ENCODE data around the gene BMERB1.

The BMERB1 gene

DNA sequence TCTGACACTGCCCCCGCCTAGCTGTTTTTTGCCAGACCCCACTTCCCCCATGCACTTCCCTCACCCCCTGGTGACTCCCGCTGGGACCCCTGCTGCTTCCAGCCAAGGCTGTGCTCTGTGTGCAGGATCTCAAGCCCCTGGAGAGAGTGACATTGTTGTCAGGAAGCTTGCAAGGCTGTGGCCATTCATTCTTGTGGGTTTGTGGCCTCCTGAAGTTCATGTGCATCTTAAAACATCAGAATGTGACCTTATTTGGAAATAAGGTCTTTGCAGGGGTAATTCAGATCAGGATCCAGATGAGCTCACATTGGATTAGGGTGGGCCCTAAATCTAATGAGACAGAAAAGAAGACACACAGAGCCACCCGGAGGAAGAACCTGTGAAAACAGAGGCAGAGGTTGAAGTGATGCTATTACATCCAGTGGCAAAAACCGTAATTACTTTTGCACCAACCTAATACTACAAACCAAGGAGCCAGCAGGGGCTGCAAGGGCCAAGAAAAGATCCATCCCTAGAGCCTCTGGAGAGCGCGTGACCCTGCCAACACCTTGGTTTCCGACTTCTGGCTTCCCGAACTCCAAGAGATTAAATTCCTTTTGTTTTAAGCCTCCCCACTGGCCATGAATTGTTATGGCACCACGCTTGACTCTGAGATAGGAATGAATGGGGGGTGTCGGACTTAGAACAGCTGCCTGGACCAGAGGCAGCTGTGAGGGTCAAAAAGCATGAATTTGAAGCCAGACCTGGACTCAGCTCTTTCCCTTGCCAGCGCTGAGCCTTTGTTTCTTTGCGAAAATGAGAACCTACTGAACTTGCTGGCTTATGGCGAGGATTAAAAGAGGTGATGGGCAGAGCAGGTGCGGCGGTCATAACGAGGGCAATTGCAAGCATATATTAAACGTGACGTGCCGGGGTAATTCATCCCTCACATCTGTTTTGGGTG is 75.5 kb downstream of the BMERB1 start:
- no peak overlapping the region for H3K4me3 ChIP-seq (ENCODE audit: low read depth, low read length)
- TF ChIP-seq, protein P1, sequence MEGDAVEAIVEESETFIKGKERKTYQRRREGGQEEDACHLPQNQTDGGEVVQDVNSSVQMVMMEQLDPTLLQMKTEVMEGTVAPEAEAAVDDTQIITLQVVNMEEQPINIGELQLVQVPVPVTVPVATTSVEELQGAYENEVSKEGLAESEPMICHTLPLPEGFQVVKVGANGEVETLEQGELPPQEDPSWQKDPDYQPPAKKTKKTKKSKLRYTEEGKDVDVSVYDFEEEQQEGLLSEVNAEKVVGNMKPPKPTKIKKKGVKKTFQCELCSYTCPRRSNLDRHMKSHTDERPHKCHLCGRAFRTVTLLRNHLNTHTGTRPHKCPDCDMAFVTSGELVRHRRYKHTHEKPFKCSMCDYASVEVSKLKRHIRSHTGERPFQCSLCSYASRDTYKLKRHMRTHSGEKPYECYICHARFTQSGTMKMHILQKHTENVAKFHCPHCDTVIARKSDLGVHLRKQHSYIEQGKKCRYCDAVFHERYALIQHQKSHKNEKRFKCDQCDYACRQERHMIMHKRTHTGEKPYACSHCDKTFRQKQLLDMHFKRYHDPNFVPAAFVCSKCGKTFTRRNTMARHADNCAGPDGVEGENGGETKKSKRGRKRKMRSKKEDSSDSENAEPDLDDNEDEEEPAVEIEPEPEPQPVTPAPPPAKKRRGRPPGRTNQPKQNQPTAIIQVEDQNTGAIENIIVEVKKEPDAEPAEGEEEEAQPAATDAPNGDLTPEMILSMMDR (IDR thresholded peaks at IDR 0.05; ENCODE audit: low read depth, low read length) = no peak

DNA sequence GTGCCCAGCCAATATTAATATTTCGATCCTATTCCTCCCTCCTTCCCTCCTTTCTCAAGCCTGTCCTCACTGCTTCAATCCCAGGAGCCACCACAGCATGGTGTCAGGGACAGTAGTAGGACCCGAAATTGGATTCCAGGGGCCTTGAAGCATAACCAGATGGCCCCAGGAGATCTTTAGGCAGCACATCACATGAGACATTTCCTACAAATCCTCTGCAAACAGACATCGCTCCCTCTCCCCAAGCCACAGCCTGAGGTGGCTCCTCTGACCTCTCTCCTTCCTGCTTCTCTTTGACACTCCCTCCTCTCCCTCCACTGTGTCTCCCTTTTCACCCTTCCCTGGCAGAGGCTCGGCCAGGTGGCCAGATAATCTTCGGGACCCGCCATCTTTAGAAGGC is 76.6 kb downstream of the BMERB1 start:
- H3K4me3 ChIP-seq (ENCODE audit: low read depth, low read length) = no peak overlapping the region
- TF ChIP-seq, protein P1 (IDR thresholded peaks at IDR 0.05; ENCODE audit: low read depth, low read length) = no peak

DNA sequence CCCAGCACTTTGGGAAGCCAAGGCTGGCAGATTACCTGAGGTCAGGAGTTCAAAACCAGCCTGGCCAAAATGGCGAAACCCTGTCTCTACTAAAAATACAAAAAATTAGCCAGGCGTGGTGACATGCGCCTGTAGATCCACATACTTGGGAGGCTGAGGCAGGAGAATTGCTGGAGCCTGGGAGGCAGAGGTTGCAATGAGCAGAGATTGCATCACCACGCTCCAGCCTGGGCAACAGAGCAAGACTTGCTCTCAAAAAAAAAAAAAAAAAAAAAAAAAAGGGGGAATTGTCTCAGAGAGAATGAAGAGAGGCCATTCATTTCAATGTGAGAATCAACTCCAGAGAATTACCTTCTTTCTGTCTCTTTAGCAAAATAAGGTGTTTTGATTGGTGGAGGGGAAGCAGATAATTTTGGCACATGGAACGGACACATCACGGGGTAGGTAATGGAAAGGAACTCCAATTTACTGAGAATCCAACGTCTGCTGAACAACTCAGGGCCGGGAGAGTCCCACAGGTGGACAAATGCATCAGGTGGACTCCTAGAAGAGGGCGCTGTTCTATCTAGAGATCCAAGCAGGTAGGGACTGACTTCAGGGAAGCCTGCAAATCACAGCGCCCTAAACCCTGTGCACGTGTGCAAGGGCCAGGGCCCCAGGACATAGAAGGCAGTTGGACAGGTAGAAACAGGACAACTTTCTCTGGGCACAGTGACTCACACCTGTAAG is 77.5 kb downstream of the BMERB1 start:
- TF ChIP-seq, protein P1 (IDR thresholded peaks at IDR 0.05; ENCODE audit: low read depth, low read length) = no peak
- no peak overlapping the region for H3K4me3 ChIP-seq (ENCODE audit: low read depth, low read length)

DNA sequence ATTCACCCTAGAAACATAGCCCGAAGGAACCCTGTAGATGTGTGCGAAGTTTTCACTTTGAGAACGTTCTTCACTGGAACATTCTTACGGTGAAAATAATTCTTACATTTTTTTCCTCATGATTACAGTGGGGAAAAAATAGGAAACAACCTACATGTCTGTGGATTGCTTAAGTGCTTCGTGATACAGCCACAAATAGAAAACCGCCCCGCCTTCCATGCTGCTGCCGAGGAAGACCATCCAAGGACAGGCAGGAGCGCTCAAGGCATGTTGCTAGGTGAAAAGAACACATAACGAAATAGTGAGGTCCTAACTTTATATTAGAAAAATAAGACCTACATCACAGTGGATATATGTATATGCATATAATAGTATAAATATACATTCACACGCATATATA is 78.8 kb downstream of the BMERB1 start:
- TF ChIP-seq, protein P1 (IDR thresholded peaks at IDR 0.05; ENCODE audit: low read depth, low read length) = no peak
- no peak overlapping the region for H3K4me3 ChIP-seq (ENCODE audit: low read depth, low read length)

DNA sequence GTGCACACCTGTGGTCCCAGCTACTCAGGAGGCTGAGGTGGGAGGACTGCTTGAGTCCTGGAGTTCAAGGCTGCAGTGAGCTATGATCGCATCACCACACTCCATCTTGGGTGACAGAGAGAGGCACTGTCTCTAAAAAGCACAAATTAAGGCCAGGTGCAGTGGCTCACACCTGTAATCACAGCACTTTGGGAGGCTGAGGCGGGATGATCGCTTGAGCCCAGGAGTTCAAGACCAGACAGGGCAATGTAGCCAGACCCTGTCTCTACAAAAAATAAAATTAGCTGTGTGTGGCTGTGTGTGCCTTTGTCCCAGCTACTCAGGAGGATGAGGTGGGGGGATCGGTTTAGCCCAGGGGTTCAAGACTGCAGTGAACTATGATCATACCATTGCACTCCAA is 81.6 kb downstream of the BMERB1 start:
- H3K4me3 ChIP-seq (ENCODE audit: low read depth, low read length) = no peak overlapping the region

DNA sequence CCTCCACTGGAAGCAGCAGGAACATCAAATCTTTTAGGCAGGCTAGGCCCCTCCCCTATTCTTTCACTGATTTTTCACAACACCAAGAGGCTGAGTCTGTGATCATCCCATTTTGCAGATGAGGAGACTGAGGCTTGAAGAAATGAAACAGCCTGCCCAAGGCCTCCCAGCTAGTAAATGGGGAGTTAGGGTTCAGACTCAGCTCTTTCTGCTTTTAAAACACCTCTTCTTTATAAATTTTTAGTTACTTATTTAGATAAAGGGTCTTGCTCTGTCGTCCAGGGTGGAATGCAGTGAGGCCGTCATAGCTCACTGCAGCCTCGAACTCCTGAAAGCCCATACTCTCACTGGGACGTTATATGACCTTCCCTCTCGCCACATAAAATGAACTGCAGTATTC is 82.2 kb downstream of the BMERB1 start:
- H3K4me3 ChIP-seq (ENCODE audit: low read depth, low read length) = no peak overlapping the region
- TF ChIP-seq, protein P1 (IDR thresholded peaks at IDR 0.05; ENCODE audit: low read depth, low read length) = no peak

More for the DNA sequence above, 81.6 kb downstream of the BMERB1 start:
- TF ChIP-seq, protein P1 (IDR thresholded peaks at IDR 0.05; ENCODE audit: low read depth, low read length) = no peak
